SKM-1 treated with dmso at 0.1 percent for 144 hours (cell line): ENCODE data around the gene MAP3K20.
"Not testable (repeated sequence)": the region's sequence is repeated elsewhere in the genome, so short reads cannot be mapped to it uniquely, and the experiment has no call there.

Source experiments
- DNase-seq: peaks from one replicate; lab custom pipeline; 2025; ENCODE audit not compliant: unreplicated experiment; lab: John Stamatoyannopoulos, UW

MAP3K20 gene

GRCh38 chr2:173305303-173305702 lies 229.7 kb downstream of the MAP3K20 start:
- DNase-seq: no peak

- DNase-seq: no peak
Observed at GRCh38 chr2:173307293-173307692, 231.6 kb downstream of the MAP3K20 start.

- not testable (repeated sequence) for DNase-seq
Observed at GRCh38 chr2:173309370-173309769, 233.7 kb downstream of the MAP3K20 start.

- DNase-seq: no peak
Observed at GRCh38 chr2:173311844-173312606, 236.4 kb downstream of the MAP3K20 start.
